ENCODE measurements around the gene TSPAN19.
"Not testable (repeated sequence)": the region's sequence is repeated elsewhere in the genome, so short reads cannot be mapped to it uniquely, and the experiment has no call there.

TSPAN19 gene

GRCh38 chr12:85036234-85036707 is at the start of gene TSPAN19, which contains the start of gene LRRIQ1:
Gene TSPAN19 (minus strand): TSS chr12:85036277. CDS start chr12:85029946, 6,331 bp downstream.
Gene LRRIQ1 (plus strand): TSS chr12:85036351. CDS start chr12:85038177, 1,826 bp downstream.
- no peak for DNase-seq

- no peak for DNase-seq
These were observed 49.0 kb upstream of the TSPAN19 start for GRCh38 chr12:85085066-85085465.

DNA sequence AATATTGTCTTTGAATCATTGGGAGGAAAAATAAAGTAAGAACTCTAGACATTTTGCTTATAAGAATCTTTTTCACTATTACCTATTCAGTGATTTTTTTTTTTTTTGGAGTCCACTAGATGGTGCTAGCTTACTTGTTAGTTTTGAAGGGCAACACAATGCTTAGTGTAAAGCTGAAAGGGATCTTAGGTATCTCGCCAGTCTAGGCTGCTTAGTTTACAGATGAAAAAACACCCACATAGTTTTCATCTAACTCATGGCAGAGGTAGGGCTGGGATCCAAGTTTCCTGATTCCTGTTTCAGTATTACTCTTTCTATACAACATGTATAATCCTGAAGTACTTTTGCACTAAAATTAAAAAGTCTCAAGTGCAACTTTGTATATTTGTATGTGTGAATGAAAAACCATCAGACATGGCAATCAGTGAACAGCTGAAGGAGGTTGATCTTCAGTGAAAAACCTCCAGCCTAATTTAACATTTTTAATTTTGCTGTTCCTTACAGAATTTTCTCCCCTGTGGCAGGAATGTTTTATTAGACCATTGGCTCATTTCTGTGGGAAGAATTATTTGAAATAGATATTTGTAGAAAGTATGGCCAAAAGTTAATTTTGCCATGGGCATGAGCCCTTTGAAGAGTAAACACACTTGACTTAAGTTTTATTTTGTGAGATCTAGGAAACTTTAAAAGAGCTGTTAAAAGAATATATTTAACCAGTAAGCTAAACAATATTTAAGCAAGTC is 40.8 kb upstream of the TSPAN19 start:
- DNase-seq, result no peak

DNA sequence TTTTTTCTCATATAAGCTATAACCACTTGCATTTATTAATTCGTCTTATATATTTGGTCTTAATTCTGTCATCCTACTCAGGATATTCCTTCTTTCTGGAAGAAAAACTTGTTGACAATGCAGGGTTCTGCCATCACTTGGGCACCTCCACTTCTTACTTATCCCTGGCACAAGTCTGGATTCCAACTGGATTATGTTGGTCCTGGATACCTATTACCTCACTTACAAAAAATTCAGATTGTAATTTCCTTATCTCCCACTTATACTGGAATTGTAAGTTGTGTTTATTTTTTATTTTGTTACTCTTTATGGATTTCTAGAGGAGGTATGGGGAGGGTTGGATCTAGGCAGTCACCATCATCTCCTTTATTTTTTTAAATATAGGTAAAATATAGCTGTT is 36.7 kb upstream of the TSPAN19 start:
- DNase-seq, result no peak

DNA sequence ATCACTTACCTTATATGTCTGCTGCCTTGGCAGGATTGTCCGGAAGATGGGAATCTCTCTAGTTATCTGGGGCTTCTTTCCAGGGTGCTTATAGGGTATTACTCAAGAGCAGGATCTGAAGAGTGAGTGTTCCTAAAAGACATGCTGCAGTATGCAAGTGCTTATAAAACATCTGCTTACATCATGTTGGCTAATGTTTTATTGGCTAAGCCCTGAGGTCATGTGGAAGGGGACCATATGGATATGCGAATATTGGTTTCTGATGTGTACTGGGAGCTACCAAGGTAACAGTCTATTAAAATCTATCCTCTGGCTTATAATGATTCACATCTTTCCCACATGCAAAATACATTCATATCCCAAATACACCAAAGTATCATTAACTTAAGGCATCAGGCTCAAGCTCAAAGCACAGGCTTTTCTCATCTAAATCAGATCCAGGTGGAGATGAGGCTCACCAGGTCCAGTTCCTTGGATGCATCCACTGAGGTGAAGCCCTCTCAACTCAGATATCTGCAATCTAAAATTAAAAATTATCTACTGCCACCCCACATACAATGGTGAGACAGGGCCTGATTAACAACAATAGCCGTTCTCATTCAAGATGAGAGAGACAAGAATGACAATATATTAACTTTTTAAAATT is 29.9 kb upstream of the TSPAN19 start:
- no peak for DNase-seq

GRCh38 chr12:85060916-85061315 is 24.8 kb upstream of the TSPAN19 start:
- no peak for DNase-seq

DNA sequence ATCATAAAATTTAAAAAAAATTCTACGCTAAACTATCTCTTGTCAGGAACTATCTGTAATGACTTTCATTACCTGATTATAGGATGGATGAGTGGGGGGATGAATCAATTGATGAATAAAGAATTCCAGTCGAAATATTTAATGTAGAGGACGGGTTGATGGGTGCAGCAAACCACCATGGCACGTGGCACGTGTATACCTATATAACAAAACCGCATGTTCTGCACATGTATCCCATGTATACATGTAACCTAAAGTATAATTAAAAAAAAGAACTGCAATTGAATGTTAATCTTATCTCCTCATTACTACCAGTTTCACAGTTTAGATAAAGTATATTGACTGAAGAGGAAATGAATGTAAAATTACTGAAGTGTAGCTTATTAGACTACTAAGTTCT is 23.5 kb upstream of the TSPAN19 start:
- DNase-seq, result no peak

DNA sequence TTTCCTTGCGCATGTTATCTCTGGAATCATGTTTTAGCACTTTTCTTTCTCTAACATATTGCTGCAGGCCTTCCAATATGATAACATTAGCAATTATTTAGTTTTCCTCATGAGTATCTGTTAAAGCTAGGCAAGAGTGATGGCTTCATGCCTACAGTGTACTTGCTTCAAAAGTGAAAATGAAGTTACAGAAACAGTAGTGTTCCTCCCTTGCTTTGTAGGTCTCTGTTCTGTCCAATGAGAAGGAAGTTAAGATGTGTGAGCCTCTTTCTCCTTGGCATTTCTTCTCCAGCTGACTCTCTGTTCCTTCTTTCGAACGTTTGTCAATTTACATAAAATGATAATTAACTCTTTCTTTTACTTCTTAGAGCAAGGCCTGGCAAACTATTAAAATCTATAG is 22.3 kb upstream of the TSPAN19 start:
- no peak for DNase-seq

DNA sequence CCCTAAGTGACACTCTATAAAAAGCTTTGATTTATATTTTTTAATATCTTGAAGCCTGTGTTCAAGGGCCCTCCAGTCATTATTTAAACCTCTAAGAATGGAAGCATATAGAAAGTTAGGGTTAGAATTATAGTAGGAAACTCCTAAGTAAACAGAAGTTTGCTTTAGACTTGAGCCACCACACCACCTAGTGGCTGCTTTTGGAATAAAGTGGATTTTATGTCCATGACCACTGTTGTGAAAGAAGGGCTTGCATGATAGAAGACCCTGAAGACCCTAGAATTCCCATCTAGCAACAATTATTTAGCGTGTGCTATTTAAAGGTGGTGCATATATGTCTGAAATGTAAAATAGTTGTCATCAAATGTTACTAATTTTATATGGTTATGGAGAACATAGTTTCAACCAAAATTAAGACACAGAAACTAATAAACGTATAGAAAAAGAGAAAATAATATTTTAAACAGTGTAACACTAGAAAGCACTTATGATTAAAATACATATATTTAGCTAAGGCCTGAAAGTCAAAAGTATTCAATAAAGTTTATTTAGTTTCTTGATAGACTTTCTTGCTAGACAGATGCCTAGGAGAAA is 21.4 kb upstream of the TSPAN19 start:
- peak; percentile 6 for DNase-seq

GRCh38 chr12:85043829-85044228 is 7.8 kb upstream of the TSPAN19 start:
- DNase-seq, result no peak

GRCh38 chr12:85041395-85041794 is 5.3 kb upstream of the TSPAN19 start:
- DNase-seq, result no peak

DNA sequence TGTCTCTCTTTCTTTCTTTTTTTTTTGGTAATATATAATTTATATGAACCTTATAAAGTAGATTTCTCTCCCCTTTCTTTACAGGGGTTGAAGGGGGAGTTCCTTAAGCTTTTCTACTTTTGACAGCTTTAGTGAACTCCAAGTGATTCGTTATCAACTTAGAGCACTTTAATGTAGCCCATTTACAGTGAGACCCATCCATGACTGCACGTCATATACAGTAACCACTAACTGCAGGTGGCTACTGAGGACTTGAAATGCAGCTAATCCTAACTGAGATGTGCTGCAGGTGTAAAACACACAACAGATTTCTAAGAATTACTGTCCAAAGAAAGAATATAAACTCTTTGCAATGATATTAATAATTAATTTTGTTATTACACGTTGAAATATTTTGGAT is 656 bp upstream of the TSPAN19 start:
- DNase-seq, result no peak

DNA sequence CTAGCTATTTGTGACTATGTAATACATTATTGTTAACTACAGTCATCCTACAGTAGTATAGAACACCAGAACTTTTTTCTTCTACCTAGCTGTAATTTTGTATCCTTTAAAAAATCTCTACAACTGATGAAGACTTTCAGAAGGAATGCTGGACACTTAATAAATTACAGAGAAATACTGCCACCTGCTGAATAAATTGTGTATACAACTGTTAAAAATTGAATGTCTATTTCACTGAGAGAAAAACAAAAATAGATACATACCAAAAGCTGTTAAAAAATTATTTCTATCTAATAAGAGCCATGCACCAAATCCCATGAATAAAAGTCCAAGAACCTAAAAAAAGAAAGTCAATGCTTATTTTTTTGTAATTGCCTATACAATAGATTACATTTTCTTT is 6.6 kb downstream of the TSPAN19 start:
- DNase-seq, result no peak

- no peak for DNase-seq
These were observed 18.0 kb downstream of the TSPAN19 start for GRCh38 chr12:85018098-85018497.

DNA sequence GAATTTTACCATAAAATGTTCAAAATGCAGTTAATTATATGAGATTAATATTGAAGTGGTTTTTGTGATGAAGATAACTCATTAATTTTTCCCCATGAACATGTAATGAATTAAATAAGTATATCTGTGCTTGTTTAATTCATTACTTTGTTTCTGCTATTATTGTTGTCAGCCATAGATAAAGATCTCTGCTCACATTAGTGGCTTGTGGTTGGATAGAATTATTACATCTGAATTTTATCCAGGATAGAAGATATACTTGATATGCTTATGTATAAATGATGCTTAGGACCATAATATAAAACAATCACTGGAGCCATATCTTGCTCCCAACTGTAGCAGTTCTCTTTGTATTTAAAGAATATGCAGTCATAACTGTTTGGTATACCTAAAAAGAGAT is 18.5 kb downstream of the TSPAN19 start:
- no peak for DNase-seq

DNA sequence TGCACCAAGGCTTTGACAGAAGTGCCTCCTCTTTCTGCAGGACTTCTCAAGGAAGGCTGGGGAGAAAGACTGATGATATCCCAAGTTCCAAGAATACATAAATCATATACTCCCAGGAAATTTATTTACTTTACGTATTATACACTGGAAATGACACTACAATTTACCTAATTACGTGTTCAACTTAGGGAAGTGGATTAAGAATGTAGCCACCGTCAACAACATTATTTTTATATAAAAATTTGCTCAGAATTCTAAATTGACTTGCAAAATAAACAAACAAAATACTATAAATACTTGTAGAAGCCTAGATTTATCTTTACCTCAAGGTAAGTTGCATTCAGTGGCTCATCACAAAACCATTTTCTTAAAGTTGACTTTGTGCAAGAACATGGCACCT is 18.9 kb downstream of the TSPAN19 start:
- DNase-seq, result no peak

- DNase-seq, result no peak
These were observed 19.7 kb downstream of the TSPAN19 start for GRCh38 chr12:85016413-85016812.

DNA sequence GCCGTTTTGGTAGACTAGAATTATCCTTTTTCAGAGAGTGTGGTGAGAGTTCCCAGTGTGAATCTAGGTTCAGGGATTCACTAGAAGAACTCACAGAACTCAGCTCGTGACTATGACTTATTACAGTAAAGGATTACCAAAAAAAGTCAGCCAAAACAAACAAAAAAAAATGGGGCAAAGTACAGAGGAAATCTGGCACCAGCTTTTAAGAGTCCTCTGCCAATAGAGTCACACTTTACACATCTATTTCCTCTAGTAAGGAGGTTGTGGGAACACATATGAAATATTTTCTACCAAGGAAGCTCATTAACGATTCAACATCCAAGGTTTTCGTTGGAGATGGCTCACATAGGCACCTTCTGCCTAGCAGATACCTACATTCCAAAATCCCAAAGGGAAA is 28.2 kb downstream of the TSPAN19 start:
- DNase-seq, result no peak

- DNase-seq, result no peak
These were observed 29.9 kb downstream of the TSPAN19 start for GRCh38 chr12:85006206-85006605.

DNA sequence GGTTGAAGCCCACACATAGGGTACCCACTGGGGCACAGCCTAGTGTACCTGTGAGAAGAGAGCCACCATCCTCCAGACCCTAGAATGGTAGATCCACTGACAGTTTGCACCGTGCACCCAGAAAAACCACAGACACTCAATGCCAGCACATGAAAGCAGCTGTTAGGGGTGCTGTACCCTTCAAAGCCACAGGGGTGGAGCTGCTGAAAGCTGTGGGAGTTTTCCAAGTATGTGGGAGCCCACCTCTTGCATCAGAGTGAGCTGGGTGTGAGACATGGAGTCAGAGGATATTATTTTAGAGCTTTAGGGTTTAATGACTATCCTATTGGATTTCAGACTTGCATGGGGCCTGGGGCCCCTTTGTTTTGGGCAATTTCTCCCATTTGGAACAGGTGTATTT is 30.5 kb downstream of the TSPAN19 start:
- DNase-seq, result no peak

DNA sequence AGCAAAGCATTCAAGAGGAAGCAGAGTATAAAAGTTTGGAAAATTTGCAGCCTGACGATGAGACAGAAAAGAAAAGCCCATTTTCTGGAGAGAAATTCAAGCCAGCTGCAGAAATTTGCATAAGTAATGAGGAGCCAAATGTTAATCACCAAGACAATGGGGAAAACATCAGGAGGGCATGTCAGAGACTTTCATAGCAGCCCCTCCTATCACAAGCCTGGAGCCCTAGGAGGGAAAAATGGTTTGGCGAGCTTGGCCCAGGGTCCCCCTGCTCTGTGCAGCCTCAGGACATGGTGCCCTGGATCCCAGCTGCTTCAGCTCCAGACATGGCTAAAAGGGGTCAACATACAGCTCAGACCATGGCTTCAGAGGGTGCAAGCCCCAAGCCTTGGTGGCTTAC is 31.0 kb downstream of the TSPAN19 start:
- DNase-seq, result not testable (repeated sequence)

GRCh38 chr12:85004204-85004603 is 31.9 kb downstream of the TSPAN19 start:
- no peak for DNase-seq

- no peak for DNase-seq
These were observed 33.2 kb downstream of the TSPAN19 start for GRCh38 chr12:85002778-85003296.

DNA sequence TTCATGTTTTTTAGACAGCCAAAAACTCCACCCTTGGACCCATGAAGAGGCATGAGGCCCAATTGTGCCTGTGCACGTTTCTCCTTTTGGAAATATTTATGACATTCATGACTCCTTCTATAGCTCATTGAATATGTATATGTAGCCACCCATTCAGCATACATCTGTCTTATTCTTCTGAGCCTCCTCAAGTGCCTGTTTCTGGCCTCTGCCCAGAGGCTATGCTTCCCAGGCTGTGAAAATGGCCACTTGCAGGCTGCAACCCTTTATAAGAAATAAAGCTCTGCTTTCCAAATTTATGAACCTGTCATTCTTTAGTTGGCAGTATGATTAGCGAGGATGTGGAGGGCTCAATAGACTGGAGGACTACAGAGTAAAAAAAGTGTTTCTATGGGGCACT is 35.3 kb downstream of the TSPAN19 start:
- DNase-seq, result no peak

Measured in CD4-positive, alpha-beta T cell treated with Interleukin-17A for 4 hours (primary cell).